Measurements from ENCODE around the gene SPATA31D3.
"Not testable (repeated sequence)": the region's sequence is repeated elsewhere in the genome, so short reads cannot be mapped to it uniquely, and the experiment has no call there.

Gene SPATA31D3

DNA sequence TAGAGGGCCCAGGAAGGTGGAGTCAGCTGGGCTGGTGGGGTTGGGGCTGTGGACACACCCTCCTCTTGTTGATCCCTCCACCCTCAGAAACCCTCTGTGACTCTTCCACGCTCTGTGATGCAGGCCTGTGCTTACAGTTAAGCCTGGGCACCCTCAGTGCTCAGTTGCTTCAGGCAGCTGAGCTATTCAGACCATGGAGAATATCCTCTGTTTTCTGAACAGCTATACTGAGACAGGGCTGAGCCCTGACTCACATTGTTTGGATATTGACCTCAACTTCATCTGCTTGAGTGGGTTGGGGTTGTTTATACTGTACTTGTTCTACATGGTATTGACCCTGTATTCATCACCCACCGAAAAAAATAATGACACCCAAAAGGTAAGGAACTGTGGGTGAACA lies at the start of gene SPATA31D3:
TSS of gene SPATA31D3 (plus strand) at position 108 of the 400 bp plus-strand sequence. CDS start at position 194, 86 bp downstream.
- not testable (repeated sequence) for DNase-seq (ENCODE audit: low read depth in 3 of 3)

GRCh38 chr9:81893929-81894328 lies 49.4 kb upstream of the SPATA31D3 start:
- no peak for DNase-seq (ENCODE audit: low read depth in 3 of 3)

DNA sequence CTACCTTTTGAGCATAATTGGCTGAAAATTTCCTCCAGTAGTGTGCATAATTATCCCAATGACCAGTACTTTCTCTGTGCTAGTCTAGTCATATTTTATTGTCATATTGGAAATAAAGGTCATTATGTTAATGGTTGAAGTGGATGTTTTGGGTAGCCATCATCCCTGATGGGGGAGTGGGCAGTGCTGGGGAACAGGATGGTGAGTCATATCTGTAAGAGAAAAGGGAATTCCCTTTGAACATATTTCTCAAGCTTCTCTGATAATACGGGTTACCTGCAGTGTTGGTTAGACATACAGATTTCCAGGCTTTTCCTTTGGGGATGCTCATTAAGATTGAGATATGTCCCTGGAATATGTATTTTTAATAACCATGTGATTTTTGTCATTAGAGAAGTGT lies 48.4 kb upstream of the SPATA31D3 start:
- DNase-seq (ENCODE audit: low read depth in 3 of 3) = no peak

DNA sequence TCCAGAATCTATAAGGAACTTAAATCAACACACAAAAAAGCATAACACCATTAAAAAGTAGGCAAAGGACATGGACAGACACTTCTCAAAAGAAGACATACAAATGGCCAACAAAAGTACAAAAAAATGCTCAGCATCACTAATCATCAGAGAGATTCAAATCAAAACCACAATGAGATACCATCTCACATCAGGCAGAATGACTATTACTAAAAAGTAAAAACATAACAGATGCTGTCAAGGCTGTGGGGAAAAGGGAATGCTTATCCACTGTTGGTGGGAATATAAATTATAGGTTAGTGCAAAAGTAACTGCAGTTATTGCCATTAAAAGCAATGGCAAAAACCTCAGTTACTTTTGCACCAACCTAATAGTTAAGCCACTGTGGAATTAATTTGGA lies 47.2 kb upstream of the SPATA31D3 start:
- DNase-seq (ENCODE audit: low read depth in 3 of 3) = no peak

- no peak for DNase-seq (ENCODE audit: low read depth in 3 of 3)
These were observed 44.4 kb upstream of the SPATA31D3 start for GRCh38 chr9:81898851-81899250.

DNA sequence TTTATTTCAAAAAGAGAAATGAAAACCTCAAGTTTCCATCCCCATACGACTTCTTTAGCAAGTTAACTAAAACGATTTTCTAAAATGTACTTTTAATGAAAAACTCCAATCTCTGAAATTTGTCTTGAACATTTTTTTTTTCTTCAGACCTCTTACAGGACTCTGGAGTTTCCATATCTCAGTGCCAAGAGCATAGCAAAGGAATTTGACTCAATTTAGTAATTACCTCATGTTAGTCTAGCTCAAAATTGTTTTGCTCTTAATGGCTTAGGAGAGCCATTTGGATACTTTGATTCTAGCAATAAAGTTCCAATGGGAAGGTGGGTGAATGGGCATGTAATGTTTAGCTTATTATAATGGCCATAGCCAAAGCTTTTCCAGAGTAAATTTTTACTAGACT lies 41.1 kb upstream of the SPATA31D3 start:
- DNase-seq (ENCODE audit: low read depth in 3 of 3) = no peak

GRCh38 chr9:81902626-81903025 lies 40.7 kb upstream of the SPATA31D3 start:
- DNase-seq (ENCODE audit: low read depth in 3 of 3) = no peak

- no peak for DNase-seq (ENCODE audit: low read depth in 3 of 3)
These were observed 36.6 kb upstream of the SPATA31D3 start for GRCh38 chr9:81906671-81907070.

DNA sequence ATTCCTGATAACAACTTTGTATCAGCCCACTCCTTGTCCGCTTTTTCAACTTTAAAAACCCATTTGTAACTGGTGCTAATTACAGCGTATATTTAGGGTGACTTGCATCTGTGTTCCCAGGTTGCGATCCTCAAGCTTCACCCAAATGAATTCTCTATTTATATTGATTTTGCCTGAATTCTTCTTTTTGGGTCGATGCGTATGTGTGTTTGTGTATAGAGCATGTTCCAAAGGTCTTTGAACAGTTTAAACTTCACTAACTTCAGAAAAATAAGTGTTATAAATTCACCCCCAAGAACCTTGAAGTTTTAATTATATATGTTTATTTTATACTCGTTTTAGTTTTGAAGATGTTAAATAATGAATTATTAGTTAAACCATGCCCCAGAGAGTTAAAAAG lies 31.2 kb upstream of the SPATA31D3 start:
- no peak for DNase-seq (ENCODE audit: low read depth in 3 of 3)

- no peak for DNase-seq (ENCODE audit: low read depth in 3 of 3)
These were observed 27.3 kb upstream of the SPATA31D3 start for GRCh38 chr9:81915801-81916505.

- DNase-seq (ENCODE audit: low read depth in 3 of 3) = not testable (repeated sequence)
These were observed 24.8 kb upstream of the SPATA31D3 start for GRCh38 chr9:81918507-81918906.

- not testable (repeated sequence) for DNase-seq (ENCODE audit: low read depth in 3 of 3)
These were observed 15.0 kb upstream of the SPATA31D3 start, which contains the start of gene SPATA31D4 for GRCh38 chr9:81928305-81928704. SPATA31D4 (plus strand) TSS chr9:81928428; CDS start chr9:81928514, 86 bp downstream.

GRCh38 chr9:81930147-81930546 lies 13.2 kb upstream of the SPATA31D3 start:
- DNase-seq (ENCODE audit: low read depth in 3 of 3) = not testable (repeated sequence)

DNA sequence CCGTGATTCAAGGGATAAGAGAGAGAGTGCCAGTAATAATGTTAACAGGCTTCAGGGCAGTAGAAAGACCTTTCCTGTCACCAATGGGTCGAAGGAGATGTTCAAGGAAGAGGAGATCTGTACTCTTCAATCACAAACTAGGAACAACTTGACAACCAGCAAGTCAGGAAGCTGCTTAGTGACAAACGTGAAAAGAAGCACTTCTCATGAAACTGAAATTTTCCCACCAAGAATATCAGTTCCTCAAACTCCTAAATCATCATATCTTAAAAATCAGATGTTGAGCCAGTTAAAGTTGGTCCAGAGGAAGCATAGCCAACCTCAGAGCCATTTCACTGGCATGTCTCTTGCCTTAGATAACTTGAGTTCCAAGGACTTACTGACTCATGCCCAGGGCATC lies 9.8 kb upstream of the SPATA31D3 start:
- not testable (repeated sequence) for DNase-seq (ENCODE audit: low read depth in 3 of 3)

GRCh38 chr9:81948650-81949049 lies 5.3 kb downstream of the SPATA31D3 start:
- DNase-seq (ENCODE audit: low read depth in 3 of 3) = not testable (repeated sequence)

DNA sequence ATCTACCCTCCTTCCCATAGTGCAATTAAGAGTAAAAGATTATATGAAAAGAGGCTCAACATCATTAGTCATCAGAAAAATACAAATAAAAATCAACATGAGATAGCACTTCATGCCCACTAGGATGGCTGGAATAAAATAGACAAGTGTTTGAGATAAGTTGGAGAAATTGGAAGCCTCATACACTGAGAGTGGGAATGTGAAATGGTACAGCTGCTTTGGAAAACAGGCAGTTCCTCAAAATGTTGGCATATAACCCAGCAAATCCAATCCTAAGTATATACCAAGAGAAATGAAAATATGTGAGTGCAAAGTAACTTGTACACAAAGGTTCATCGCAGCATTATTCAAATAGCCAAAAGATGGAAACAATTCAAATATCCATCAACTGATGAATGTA lies 9.8 kb downstream of the SPATA31D3 start:
- no peak for DNase-seq (ENCODE audit: low read depth in 3 of 3)

DNA sequence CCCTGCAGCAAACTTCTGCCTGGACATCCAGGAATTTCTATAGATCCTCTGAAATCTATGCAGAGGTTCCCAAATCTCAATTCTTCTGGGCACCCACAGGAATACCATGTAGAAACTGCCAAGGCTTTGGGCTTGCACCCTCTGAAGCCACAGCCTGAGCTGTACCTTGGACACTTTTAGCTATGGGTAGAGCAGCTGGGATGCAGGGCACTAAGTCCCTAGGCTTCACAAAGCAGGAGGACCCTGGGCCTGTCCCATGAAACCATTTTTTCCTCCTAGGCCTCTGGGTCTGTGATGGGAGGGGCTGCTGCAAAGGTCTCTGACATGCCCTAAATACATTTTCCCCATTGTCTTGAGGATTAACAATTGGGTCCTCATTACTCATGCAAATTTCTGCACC lies 12.3 kb downstream of the SPATA31D3 start:
- DNase-seq (ENCODE audit: low read depth in 3 of 3) = no peak

DNA sequence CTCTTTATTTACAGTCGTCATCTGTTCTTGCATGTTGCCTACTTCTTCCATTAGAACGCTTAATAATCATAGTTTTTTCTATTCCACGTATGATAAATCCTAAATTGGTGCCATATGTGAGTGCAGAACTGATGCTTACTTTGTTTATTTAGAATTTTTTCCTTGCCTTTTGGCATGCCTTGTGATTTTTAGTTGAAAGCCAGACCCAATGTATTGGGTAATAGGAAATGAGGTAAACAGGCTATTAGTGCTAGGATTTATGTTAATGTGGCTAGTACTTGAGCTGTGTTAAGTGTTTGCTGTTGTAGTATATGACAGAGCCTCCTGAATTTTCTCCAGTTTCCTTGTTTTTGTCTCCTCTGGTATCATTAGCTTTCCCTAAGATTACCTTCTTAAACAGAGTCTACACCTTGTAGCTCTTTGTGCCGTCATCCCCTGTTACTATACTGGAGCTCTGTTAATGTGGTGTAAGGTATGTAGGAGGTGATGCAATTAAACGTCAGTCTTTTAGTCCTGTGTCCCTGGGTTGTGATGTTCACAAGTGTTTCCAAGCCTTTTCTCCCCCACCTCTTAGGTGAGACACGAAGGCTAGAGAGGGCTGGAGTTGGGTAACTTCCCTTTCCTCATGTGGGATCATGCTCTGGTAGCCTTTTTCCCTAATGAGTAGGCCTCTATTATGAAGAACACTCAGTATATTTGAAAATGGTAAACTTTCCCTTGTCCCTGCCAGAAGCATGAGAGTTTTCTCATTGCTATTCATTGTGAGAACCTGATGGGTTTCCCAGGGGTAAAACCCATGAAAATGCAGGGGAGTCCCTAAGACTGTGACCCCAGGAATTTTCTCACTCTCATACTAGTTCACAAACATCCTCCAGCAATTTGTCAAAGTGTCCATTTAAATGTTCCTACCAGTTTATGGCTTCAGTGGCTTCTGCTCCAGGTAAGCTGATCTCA lies 21.2 kb downstream of the SPATA31D3 start:
- no peak for DNase-seq (ENCODE audit: low read depth in 3 of 3)

DNA sequence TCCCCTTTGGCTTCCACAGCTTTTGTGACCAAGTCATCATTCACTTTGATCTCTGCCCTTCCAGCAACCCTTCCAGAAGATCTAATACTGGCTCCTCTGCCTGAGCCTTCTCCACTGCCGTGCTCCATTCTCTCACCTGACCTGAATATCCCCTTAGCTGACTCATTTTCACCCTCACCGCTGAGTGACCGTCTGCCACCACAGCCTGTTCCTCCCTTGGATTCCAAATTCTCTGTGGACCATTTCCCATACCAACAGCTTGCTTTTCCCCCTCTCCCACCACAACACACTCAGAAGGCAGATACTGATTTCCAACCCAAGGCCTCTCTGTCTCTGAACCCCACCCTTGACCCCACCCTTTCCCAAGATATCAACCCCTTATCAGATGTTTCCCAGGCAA lies 24.7 kb downstream of the SPATA31D3 start:
- DNase-seq (ENCODE audit: low read depth in 3 of 3) = no peak

- DNase-seq (ENCODE audit: low read depth in 3 of 3) = no peak
These were observed 26.7 kb downstream of the SPATA31D3 start for GRCh38 chr9:81969971-81970370.

GRCh38 chr9:81971727-81972126 lies 28.4 kb downstream of the SPATA31D3 start:
- no peak for DNase-seq (ENCODE audit: low read depth in 3 of 3)

GRCh38 chr9:81974764-81975163 lies 31.5 kb downstream of the SPATA31D3 start:
- no peak for DNase-seq (ENCODE audit: low read depth in 3 of 3)

DNA sequence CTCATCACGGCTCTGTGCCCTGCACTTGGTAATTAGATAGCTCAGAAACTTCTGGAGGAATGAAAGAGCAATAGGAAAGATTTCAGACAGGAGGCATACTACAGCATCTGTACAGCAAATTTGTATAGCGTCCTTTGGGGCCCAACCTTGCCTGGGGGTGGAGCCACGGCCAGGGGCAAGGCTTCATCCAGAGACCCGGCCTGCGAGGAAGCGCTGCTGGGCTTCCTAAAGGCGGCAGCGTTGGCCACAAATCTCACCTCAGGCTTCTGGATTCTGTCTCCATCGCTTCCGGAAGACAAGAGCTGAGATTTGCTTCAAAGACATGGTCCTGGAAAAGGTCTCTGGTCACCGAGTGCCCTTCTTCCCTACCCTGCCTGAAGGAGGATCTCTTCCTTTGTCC lies 33.1 kb downstream of the SPATA31D3 start:
- no peak for DNase-seq (ENCODE audit: low read depth in 3 of 3)
